Amniotic stem cell (primary cell): ENCODE data around the gene FCMR.

Experiments used
- DNase-seq: peaks from one replicate; lab custom pipeline; 2025; lab: John Stamatoyannopoulos, UW

Gene FCMR

DNA sequence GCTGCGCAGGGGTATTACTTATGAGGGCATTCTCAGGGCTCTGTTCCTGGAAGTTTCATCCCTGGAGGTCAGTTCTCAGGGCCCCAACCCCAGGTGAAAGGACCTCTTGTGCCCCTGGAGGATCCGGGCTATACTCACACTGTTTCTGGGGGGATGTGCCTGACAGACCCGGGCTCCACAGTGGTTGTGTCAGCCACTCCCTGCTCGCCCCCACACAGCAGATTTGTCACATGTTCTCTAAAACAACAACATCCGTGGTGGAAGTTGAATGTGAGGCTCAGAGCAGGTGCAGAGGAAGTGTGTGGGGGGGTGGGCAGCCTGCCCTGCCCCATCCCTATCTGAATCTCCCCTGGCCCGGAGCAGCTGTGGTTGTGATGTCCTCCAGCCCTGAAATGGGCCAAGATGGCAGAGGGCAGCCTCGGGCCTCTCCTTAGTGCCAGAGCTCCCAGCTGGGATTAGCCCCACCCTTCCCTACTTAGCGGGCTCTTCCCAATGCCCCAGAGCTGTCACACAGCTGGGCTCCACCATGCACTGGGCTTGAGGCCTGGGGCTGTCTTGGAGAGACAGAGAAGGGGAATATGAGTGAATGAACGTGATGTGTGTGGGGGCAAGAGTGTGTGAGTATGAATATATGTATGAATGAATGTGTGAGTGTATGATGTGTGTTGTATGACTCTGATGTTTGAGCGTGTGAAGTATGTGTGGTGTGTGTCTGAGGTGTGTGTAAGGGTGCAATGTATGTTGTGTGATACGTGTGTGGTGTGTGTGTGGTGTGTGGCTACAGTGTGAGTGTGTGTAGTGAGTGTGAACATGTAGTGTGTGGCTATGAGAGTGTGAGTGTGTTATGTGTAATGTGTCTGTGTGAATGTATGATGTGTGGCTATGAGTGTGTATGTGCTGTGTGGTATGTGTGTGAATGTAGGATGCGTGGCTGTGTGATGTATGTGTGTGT, 1.5 kb upstream of the FCMR start:
- no peak for DNase-seq

DNA sequence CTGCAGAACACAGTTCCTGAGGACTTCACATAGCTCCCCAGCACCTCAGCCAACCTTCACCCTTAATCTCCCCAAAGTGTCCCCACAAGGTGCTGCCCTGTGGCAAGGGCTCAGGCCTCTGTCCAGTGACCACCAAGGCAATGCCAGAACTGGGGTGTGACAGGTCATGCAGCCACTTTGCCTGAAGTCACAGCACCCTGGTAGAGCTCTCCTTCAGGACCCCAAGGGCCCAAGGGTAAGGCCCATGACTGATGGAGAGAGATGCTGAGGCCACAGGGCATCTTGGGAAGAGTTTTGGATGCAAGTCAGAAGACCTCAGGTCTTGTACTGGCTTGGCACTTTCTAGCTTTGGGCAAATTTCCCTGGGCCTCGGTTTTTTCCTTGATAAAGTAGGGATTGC, 783 bp upstream of the FCMR start:
- no peak for DNase-seq

GRCh38 chr1:206918076-206918475, 3.7 kb downstream of the FCMR start:
- DNase-seq = no peak

DNA sequence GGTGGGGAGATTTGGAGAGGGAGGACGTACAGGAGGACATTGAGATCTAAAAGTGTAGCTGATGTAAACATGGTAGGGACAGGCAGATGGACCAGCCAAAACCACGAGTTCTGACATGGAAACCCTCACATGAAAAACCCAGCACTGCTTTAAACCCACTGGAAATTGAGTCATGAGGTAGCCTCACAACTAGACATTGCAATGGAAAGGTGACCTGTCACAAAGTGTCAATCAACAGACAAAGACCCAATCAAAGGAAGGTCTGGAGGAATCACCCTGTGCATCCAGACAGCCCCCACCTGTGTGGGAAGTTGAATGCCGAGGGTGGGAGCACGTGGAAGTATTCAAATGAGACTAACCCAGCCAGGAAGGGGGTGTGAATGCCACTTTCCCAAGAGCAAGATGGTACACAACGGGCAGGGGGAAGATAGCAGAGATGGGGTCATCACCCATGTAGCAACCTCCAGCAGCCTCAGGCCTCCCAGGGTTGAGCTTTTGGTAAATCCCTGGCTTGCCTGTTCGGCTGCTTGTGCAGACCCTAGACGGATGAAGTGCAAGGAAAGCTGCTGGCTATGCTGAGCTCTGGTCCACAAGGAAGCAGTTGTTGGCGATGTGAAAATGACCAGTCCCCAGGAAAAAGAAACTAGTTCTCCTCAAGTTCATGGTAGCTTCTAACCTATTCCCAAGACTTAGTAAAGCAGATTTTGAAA, 5.6 kb downstream of the FCMR start:
- no peak for DNase-seq

GRCh38 chr1:206915030-206915735, 6.6 kb downstream of the FCMR start:
- no peak for DNase-seq

DNA sequence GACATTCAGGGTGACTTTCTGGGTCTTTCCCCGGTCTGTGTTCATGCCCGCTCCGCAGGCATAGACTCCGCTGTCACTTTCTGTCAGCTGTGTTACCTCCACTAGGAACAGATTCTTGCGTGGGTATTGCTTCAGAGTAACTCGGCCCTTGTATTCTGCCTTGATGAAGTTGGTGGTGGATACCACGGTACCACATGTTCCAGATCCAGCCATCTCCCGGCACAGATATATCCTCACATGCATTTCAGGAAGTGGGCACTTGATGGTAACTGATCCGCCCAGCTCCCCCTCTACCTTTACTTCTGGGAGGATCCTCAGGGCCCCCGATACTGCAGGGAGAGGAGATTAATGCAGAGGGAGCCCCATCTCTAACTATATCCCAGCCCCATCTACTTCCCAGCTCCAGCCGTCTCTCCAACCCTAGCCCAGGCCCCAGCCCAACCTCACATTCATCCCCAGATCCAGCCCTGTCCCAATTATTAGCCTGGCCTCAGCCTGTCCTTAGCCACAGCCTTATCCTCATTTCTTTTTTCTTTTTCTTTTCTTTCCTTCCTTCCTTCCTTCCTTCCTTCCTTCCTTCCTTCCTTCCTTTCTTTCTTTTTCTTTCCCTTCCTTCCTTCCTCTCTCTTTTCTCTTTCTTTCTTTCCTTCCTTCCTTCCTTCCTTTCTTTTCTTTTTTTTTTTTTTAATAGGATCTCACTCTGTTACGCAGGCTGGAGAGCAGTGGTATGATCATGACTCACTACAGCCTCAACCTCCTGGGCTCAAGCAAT, 7.8 kb downstream of the FCMR start:
- no peak for DNase-seq

- peak; percentile 26 for DNase-seq
These were observed 9.2 kb downstream of the FCMR start for GRCh38 chr1:206912445-206913095.

- DNase-seq = peak; percentile 48
These were observed 10.6 kb downstream of the FCMR start for GRCh38 chr1:206911064-206911663.

DNA sequence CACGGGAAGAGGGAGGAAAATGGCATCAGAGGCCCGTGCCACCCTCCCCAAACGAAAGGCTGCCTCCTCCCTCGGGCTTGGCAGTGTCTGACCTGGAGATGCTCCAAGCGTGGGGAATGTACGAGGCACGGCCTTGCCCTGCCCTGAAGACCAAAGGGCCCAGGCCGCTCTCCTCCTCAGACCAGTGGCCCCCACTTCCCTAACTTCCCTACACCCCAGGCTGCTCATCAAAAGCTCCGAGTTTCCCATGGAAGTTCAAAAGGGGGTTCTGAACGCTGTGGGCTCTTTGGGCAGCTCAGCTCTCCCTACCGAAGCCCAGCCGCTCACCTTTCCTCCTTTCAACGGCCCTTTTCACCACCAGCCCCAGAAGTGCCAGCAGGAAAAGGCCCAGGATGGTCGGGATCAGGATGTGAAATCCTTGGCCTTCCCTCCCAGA, 11.8 kb downstream of the FCMR start:
- no peak for DNase-seq

DNA sequence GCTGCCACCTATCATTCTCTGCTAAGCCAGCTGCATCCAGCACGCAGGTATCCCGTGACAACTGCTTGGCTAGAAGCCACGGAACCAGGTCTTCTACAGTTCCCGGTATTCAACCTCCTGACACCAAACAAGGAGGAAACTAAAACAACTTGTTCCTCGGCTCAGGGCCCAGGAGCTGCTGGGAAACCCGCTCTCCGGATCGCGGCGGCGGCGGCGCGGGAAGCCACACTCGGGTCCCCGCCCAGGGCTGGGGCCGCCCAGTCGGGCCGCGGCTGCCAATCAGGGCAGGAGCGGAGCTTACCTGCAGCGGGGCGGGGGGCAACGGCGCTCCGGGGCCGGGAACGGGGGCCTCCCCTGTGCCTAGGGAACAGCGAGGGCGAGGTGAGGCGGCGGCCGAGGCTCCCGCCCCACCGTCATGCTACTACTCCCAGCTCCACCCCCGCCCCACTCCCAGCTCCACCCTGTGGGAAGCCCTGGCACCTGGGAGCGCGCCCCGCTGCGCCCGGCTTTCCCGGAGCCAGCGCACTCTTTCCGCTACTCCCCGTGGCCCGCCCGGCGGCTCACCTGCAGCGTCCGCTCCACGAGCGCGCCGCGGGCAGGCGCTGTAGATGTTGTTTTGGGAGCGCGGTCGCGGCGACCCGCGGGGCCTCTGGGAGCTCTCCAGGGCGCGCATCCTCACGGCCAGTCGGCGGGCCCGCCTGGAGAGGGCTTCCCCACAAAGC, 12.4 kb downstream of the FCMR start:
- DNase-seq = no peak

GRCh38 chr1:206908038-206908437, 13.7 kb downstream of the FCMR start:
- DNase-seq = no peak

- DNase-seq = no peak
These were observed 14.3 kb downstream of the FCMR start for GRCh38 chr1:206907304-206907991.

GRCh38 chr1:206905295-206906164, 16.2 kb downstream of the FCMR start:
- peak; percentile 65 for DNase-seq

- no peak for DNase-seq
These were observed 17.2 kb downstream of the FCMR start for GRCh38 chr1:206904423-206905142.

DNA sequence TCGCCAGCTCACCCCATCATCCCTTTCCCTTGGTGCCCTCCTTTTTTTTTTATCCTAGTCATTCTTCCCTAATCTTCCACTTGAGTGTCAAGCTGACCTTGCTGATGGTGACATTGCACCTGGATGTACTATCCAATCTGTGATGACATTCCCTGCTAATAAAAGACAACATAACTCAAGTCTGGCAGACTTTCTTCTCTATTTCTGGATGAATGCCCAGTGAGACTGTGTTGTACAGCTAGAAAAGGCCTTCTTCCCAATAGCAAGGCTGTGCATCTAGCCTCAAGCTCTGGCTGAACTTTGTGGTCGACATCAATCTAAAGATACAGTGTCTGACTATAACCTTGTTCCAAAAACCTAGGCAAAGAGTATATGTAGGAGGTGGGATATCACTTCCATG, 18.1 kb downstream of the FCMR start:
- no peak for DNase-seq

- DNase-seq = no peak
These were observed 19.0 kb downstream of the FCMR start for GRCh38 chr1:206902702-206903101.

GRCh38 chr1:206901944-206902343, 19.8 kb downstream of the FCMR start:
- no peak for DNase-seq

DNA sequence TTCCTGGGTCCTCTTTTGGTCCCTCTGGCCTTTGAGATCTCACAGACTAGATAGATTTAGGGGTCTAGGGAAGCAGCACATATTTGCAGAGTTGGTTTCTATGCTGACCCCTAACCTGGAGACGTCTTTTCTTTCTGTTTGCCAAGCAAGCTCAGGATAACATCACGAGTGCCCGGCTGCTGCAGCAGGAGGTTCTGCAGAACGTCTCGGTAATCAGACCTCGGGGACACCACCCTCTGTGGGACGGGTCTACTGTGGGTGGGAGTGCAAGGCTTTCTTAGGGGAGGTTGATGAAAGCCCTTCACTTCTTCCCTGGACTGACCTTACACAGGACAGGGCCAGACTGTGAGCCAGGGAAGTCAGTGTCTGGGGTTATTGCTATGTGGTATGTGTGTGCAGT, 21.6 kb downstream of the FCMR start:
- no peak for DNase-seq
